GM04503 (cell line): Measurements from ENCODE around the gene PLRG1.
"Not testable (repeated sequence)": the region's sequence is repeated elsewhere in the genome, so short reads cannot be mapped to it uniquely, and the experiment has no call there.

ENCODE experiments used
- DNase-seq: peaks from one replicate; pipeline ENCODE4 v3.0.0-alpha.2; 2012; ENCODE audit warnings: low read depth

The PLRG1 gene

GRCh38 chr4:154549894-154550790 is at the start of gene PLRG1:
TSS of gene PLRG1 (minus strand) at chr4:154550400. CDS start at chr4:154550308, 92 bp downstream.
- peak; percentile 58 for DNase-seq

- DNase-seq: no peak
These were observed 47.9 kb upstream of the PLRG1 start for GRCh38 chr4:154597798-154598774.

GRCh38 chr4:154597281-154597680 is 47.1 kb upstream of the PLRG1 start:
- DNase-seq: not testable (repeated sequence)

- DNase-seq: no peak
These were observed 45.6 kb upstream of the PLRG1 start for GRCh38 chr4:154595807-154596206.

- not testable (repeated sequence) for DNase-seq
These were observed 44.1 kb upstream of the PLRG1 start for GRCh38 chr4:154594343-154594742.

GRCh38 chr4:154593868-154594267 is 43.7 kb upstream of the PLRG1 start:
- DNase-seq: no peak

- DNase-seq: no peak
These were observed 41.7 kb upstream of the PLRG1 start for GRCh38 chr4:154591890-154592289.

- no peak for DNase-seq
These were observed 40.3 kb upstream of the PLRG1 start, which contains the start of gene FGA for GRCh38 chr4:154590329-154591006. TSS of gene FGA (minus strand) at chr4:154590742. CDS start at chr4:154590687, 55 bp downstream.

- DNase-seq: no peak
These were observed 39.3 kb upstream of the PLRG1 start for GRCh38 chr4:154589296-154590197.

GRCh38 chr4:154588198-154588597 is 38.0 kb upstream of the PLRG1 start:
- no peak for DNase-seq

GRCh38 chr4:154586296-154587033 is 36.3 kb upstream of the PLRG1 start:
- DNase-seq: no peak

- no peak for DNase-seq
These were observed 35.3 kb upstream of the PLRG1 start for GRCh38 chr4:154585369-154586018.

- no peak for DNase-seq
These were observed 34.1 kb upstream of the PLRG1 start for GRCh38 chr4:154584259-154584658.

GRCh38 chr4:154583677-154584076 is 33.5 kb upstream of the PLRG1 start:
- DNase-seq: no peak

- DNase-seq: no peak
These were observed 33.0 kb upstream of the PLRG1 start for GRCh38 chr4:154583230-154583629.

GRCh38 chr4:154582723-154583122 is 32.5 kb upstream of the PLRG1 start:
- DNase-seq: no peak

- DNase-seq: no peak
These were observed 29.7 kb upstream of the PLRG1 start for GRCh38 chr4:154579927-154580326.

GRCh38 chr4:154578919-154579318 is 28.7 kb upstream of the PLRG1 start:
- no peak for DNase-seq

GRCh38 chr4:154577324-154577723 is 27.1 kb upstream of the PLRG1 start:
- DNase-seq: no peak

GRCh38 chr4:154574311-154574710 is 24.1 kb upstream of the PLRG1 start:
- no peak for DNase-seq
